Karpas-422 (cell line): Measurements from ENCODE around the gene LAG3. TPM values are rescaled to one million over a fixed set of nuclear protein-coding genes. Genes with fewer than 3 reads are reported as not detected.
A peak's percentile ranks its signal among the peaks of the same experiment; 100 is the strongest.

Experiments used
- DNase-seq: peaks from one replicate; pipeline ENCODE4 v3.0.0-alpha.2; 2015
- H2AFZ ChIP-seq: fragments of 200-600 bp; sonication (generic); 2 replicates; pipeline ENCODE4 v1.6.1; 2014; ENCODE audit warnings: antibody characterized with exemption, low read length, mixed read lengths
- H3K27ac ChIP-seq: fragments of 200-600 bp; sonication (generic); 2 replicates; pipeline ENCODE4 v1.5.1; 2014; ENCODE audit warnings: mild to moderate bottlenecking, low read length, moderate library complexity
- H3K27me3 ChIP-seq: fragments of 200-600 bp; sonication (generic); 2 replicates; pipeline ENCODE4 v1.6.1; 2014; ENCODE audit warnings: low read length, mixed read lengths
- H3K36me3 ChIP-seq: fragments of 200-600 bp; sonication (generic); 2 replicates; pipeline ENCODE4 v1.6.1; 2014; ENCODE audit warnings: low read length, mixed read lengths; ENCODE audit not compliant: insufficient read depth
- H3K4me1 ChIP-seq: fragments of 200-600 bp; sonication (generic); 2 replicates; pipeline ENCODE4 v1.6.1; 2014; ENCODE audit warnings: mild to moderate bottlenecking, low read length, mixed read lengths
- H3K4me2 ChIP-seq: fragments of 200-600 bp; sonication (generic); 2 replicates; pipeline ENCODE4 v1.6.1; 2014; ENCODE audit warnings: low read length, low read depth, mild to moderate bottlenecking; ENCODE audit not compliant: poor library complexity, severe bottlenecking
- H3K4me3 ChIP-seq: fragments of 200-600 bp; sonication (generic); 2 replicates; pipeline ENCODE4 v1.5.1; 2014; ENCODE audit warnings: mild to moderate bottlenecking, antibody characterized with exemption, low read length, mixed read lengths
- H3K79me2 ChIP-seq: fragments of 200-600 bp; sonication (generic); 2 replicates; pipeline ENCODE4 v1.6.1; 2014; ENCODE audit warnings: mild to moderate bottlenecking, low read length, mixed read lengths
- H3K9ac ChIP-seq: fragments of 200-600 bp; sonication (generic); 2 replicates; pipeline ENCODE4 v1.6.0; 2014; ENCODE audit warnings: low read length
- H3K9me2 ChIP-seq: fragments of 200-600 bp; sonication (generic), shearing (Covaris generic); replicated peaks from 2 replicates; pipeline ENCODE4 v1.6.0; 2014; ENCODE audit warnings: mild to moderate bottlenecking, low read length, moderate library complexity; ENCODE audit not compliant: insufficient read depth
- H3K9me3 ChIP-seq: fragments of 300-700, 200-600 bp; sonication (generic); 2 replicates; pipeline ENCODE4 v1.6.1; 2014; ENCODE audit warnings: low read length, mixed read lengths
- H4K20me1 ChIP-seq: fragments of 200-600 bp; sonication (generic); 2 replicates; pipeline ENCODE4 v1.6.1; 2014; ENCODE audit warnings: mild to moderate bottlenecking, antibody characterized with exemption, low read length, low read depth; ENCODE audit not compliant: insufficient read depth
- total RNA-seq: library from RNA; depleted of rRNA; stranded (reverse); fragments of >200 nt; shearing (Covaris generic); gene quantifications from 2 replicates; pipeline ENCODE4 v1.2.3, GENCODE V29; 2014; ENCODE audit warnings: low replicate concordance

LAG3 gene
- total RNA-seq, 1 experiment from 2014 or later = 0.22 TPM

- H3K4me1 ChIP-seq = peaks cover 42% of the 10 kb centered on the region
- DNase-seq = peak; percentile 53
- no peaks in the 10 kb centered on the region for H3K9me3 ChIP-seq
- H4K20me1 ChIP-seq = no peaks in the 10 kb centered on the region
- no peaks in the 10 kb centered on the region for H3K79me2 ChIP-seq
- peak within 1 kb of the TSS; percentile 85 for H3K4me2 ChIP-seq
- H2AFZ ChIP-seq = peak within 1 kb of the TSS; percentile 84; the same call in 1 of the 2 replicates
- H3K27ac ChIP-seq = no peak within 1 kb of the TSS
- peak within 1 kb of the TSS; percentile 66 for H3K4me3 ChIP-seq
- H3K36me3 ChIP-seq = no peaks in the 10 kb centered on the region
- H3K9ac ChIP-seq = peak within 1 kb of the TSS; percentile 66
- no peaks in the 10 kb centered on the region for H3K9me2 ChIP-seq
- peaks cover 3% of the 10 kb centered on the region; the same call in 1 of the 2 replicates for H3K27me3 ChIP-seq
Measured at GRCh38 chr12:6765634-6766581, 6.4 kb upstream of the LAG3 start, which contains the start of gene PTMS. TSS of gene PTMS (plus strand) at chr12:6766363. CDS start at chr12:6766706, 343 bp downstream.

- Histone ChIP-seq H2AFZ (peak overlapping the region; percentile 84; the same call in 1 of the 2 replicates), H3K9ac (peak overlapping the region; percentile 66), H3K36me3 (no peaks in the 10 kb centered on the region), H3K4me3 (peak overlapping the region; percentile 66), H3K9me3 (no peaks in the 10 kb centered on the region), H3K79me2 (no peaks in the 10 kb centered on the region), H3K27me3 (peaks cover 3% of the 10 kb centered on the region; the same call in 1 of the 2 replicates), H3K9me2 (no peaks in the 10 kb centered on the region), H3K27ac (no peak overlapping the region), H3K4me1 (peaks cover 45% of the 10 kb centered on the region), H4K20me1 (no peaks in the 10 kb centered on the region), H3K4me2 (peak overlapping the region; percentile 85)
- DNase-seq = peak; percentile 76
Measured at GRCh38 chr12:6766651-6767349, 5.5 kb upstream of the LAG3 start.

GRCh38 chr12:6767353-6768319, 4.7 kb upstream of the LAG3 start:
- H3K4me1 ChIP-seq = peaks cover 41% of the 10 kb centered on the region
- peak overlapping the region; percentile 66 for H3K4me3 ChIP-seq
- H4K20me1 ChIP-seq = no peaks in the 10 kb centered on the region
- H3K4me2 ChIP-seq = peak overlapping the region; percentile 85
- H3K27ac ChIP-seq = no peak overlapping the region
- DNase-seq = no peak
- H3K9me3 ChIP-seq = no peaks in the 10 kb centered on the region
- peaks cover 3% of the 10 kb centered on the region; the same call in 1 of the 2 replicates for H3K27me3 ChIP-seq
- H3K36me3 ChIP-seq = no peaks in the 10 kb centered on the region
- H2AFZ ChIP-seq = 0 out of 2 replicates have a peak overlapping the region, but pooled peaks have one; percentile 84
- peak overlapping the region; percentile 66 for H3K9ac ChIP-seq
- H3K9me2 ChIP-seq = no peaks in the 10 kb centered on the region
- no peaks in the 10 kb centered on the region for H3K79me2 ChIP-seq

GRCh38 chr12:6768437-6768914, 3.8 kb upstream of the LAG3 start:
- H3K36me3 ChIP-seq = no peaks in the 10 kb centered on the region
- H2AFZ ChIP-seq = no peak overlapping the region
- H3K9ac ChIP-seq = no peak overlapping the region
- H3K27ac ChIP-seq = no peak overlapping the region
- H3K4me2 ChIP-seq = no peak overlapping the region
- no peak overlapping the region for H3K4me3 ChIP-seq
- peaks cover 3% of the 10 kb centered on the region; the same call in 1 of the 2 replicates for H3K27me3 ChIP-seq
- H3K9me2 ChIP-seq = no peaks in the 10 kb centered on the region
- no peaks in the 10 kb centered on the region for H3K79me2 ChIP-seq
- peaks cover 44% of the 10 kb centered on the region for H3K4me1 ChIP-seq
- no peaks in the 10 kb centered on the region for H3K9me3 ChIP-seq
- H4K20me1 ChIP-seq = no peaks in the 10 kb centered on the region
- no peak for DNase-seq

GRCh38 chr12:6768990-6769389, 3.3 kb upstream of the LAG3 start:
- Histone ChIP-seq H3K27me3 (peaks cover 3% of the 10 kb centered on the region; the same call in 1 of the 2 replicates), H4K20me1 (no peaks in the 10 kb centered on the region), H3K36me3 (no peaks in the 10 kb centered on the region), H3K4me3 (no peak overlapping the region), H3K9ac (no peak overlapping the region), H3K4me1 (peaks cover 42% of the 10 kb centered on the region), H3K79me2 (no peaks in the 10 kb centered on the region), H3K27ac (no peak overlapping the region), H3K9me2 (no peaks in the 10 kb centered on the region), H3K9me3 (no peaks in the 10 kb centered on the region), H2AFZ (no peak overlapping the region), H3K4me2 (no peak overlapping the region)
- DNase-seq = no peak

GRCh38 chr12:6769666-6770065, 2.7 kb upstream of the LAG3 start:
- peaks cover 35% of the 10 kb centered on the region for H3K4me1 ChIP-seq
- H3K27me3 ChIP-seq = peaks cover 3% of the 10 kb centered on the region; the same call in 1 of the 2 replicates
- no peak overlapping the region for H3K9ac ChIP-seq
- DNase-seq = no peak
- H3K4me3 ChIP-seq = no peak overlapping the region
- H3K9me3 ChIP-seq = no peaks in the 10 kb centered on the region
- no peaks in the 10 kb centered on the region for H3K36me3 ChIP-seq
- no peak overlapping the region for H3K4me2 ChIP-seq
- H4K20me1 ChIP-seq = no peaks in the 10 kb centered on the region
- H3K27ac ChIP-seq = no peak overlapping the region
- H3K9me2 ChIP-seq = no peaks in the 10 kb centered on the region
- H2AFZ ChIP-seq = no peak overlapping the region
- no peaks in the 10 kb centered on the region for H3K79me2 ChIP-seq

- H3K27ac ChIP-seq = no peak overlapping the region
- H3K4me2 ChIP-seq = no peak overlapping the region
- no peaks in the 10 kb centered on the region for H3K9me3 ChIP-seq
- no peak overlapping the region for H3K4me3 ChIP-seq
- H3K27me3 ChIP-seq = peaks cover 2% of the 10 kb centered on the region; the same call in 1 of the 2 replicates
- no peak overlapping the region for H2AFZ ChIP-seq
- no peak for DNase-seq
- H3K9me2 ChIP-seq = no peaks in the 10 kb centered on the region
- no peak overlapping the region for H3K9ac ChIP-seq
- H3K4me1 ChIP-seq = peaks cover 31% of the 10 kb centered on the region
- H3K36me3 ChIP-seq = no peaks in the 10 kb centered on the region
- H3K79me2 ChIP-seq = no peaks in the 10 kb centered on the region
- no peaks in the 10 kb centered on the region for H4K20me1 ChIP-seq
Measured at GRCh38 chr12:6770094-6770493, 2.2 kb upstream of the LAG3 start.
